Neural progenitor cell (in vitro differentiated cells): ENCODE data around the gene AK5. TPM values are rescaled to one million over a fixed set of nuclear protein-coding genes. Genes with fewer than 3 reads are reported as not detected.
"Not testable (repeated sequence)": the region's sequence is repeated elsewhere in the genome, so short reads cannot be mapped to it uniquely, and the experiment has no call there.

ENCODE experiments used
- DNase-seq: peaks from one replicate; pipeline ENCODE4 v3.0.0-alpha.2; 2016; ENCODE audit warnings: low spot score
- H2AFZ ChIP-seq: fragments of 200-600 bp; sonication (generic); replicated peaks from 2 replicates; pipeline ENCODE4 v1.6.1; 2016; ENCODE audit warnings: antibody characterized with exemption
- H3F3A ChIP-seq: fragments of 200-600 bp; sonication (generic); 2 replicates; pipeline ENCODE4 v1.6.1; 2016; ENCODE audit warnings: antibody characterized with exemption, low read depth
- H3K27ac ChIP-seq: fragments of 200-600 bp; sonication (generic); 2 replicates; pipeline ENCODE4 v1.5.1; 2016; ENCODE audit warnings: mild to moderate bottlenecking
- H3K27me3 ChIP-seq: fragments of 200-600 bp; sonication (generic); 2 replicates; pipeline ENCODE4 v1.6.1; 2016; ENCODE audit warnings: mild to moderate bottlenecking, moderate library complexity
- H3K36me3 ChIP-seq: fragments of 200-600 bp; sonication (generic); 2 replicates; pipeline ENCODE4 v1.5.1; 2016
- H3K4me1 ChIP-seq: fragments of 200-600 bp; sonication (generic); 2 replicates; pipeline ENCODE4 v1.6.1; 2016; ENCODE audit warnings: mixed run types
- H3K4me2 ChIP-seq: fragments of 200-600 bp; sonication (generic); 2 replicates; pipeline ENCODE4 v1.6.1; 2016
- H3K4me3 ChIP-seq: fragments of 200-600 bp; sonication (generic); 2 replicates; pipeline ENCODE4 v1.5.1; 2016
- H3K79me2 ChIP-seq: fragments of 200-600 bp; sonication (generic); 2 replicates; pipeline ENCODE4 v1.6.1; 2016; ENCODE audit warnings: low read depth
- H3K9ac ChIP-seq: fragments of 200-600 bp; sonication (generic); 2 replicates; pipeline ENCODE4 v1.6.1; 2016
- H3K9me3 ChIP-seq: fragments of 200-600 bp; sonication (generic); 2 replicates; pipeline ENCODE4 v1.5.1; 2016; ENCODE audit warnings: low read depth
- H4K20me1 ChIP-seq: fragments of 200-600 bp; sonication (generic); 2 replicates; pipeline ENCODE4 v1.6.1; 2016; ENCODE audit warnings: low read depth
- H3K27ac Mint-ChIP-seq: 3 replicates; pipeline ENCODE4 v1.8.0; 2021; ENCODE audit warnings: mixed read lengths
- H3K27me3 Mint-ChIP-seq: 2 replicates; pipeline ENCODE4 v1.8.0; 2022; ENCODE audit warnings: low read depth, mild to moderate bottlenecking, inconsistent platforms, moderate library complexity, mixed read lengths; ENCODE audit not compliant: insufficient read depth
- H3K36me3 Mint-ChIP-seq: 3 replicates; pipeline ENCODE4 v1.8.0; 2021; ENCODE audit warnings: mixed read lengths
- H3K4me1 Mint-ChIP-seq: 3 replicates; pipeline ENCODE4 v1.8.0; 2021; ENCODE audit warnings: mixed read lengths
- H3K4me3 Mint-ChIP-seq: 3 replicates; pipeline ENCODE4 v1.8.0; 2021; ENCODE audit warnings: mild to moderate bottlenecking, moderate library complexity, mixed read lengths
- H3K9me3 Mint-ChIP-seq: 3 replicates; pipeline ENCODE4 v1.8.0; 2020; ENCODE audit warnings: mixed read lengths
- CTCF ChIP-seq: fragments of 200-600 bp; sonication (generic); IDR thresholded peaks from 2 replicates; pipeline ENCODE4 v1.5.1; 2017; ENCODE audit warnings: antibody characterized with exemption, mild to moderate bottlenecking
- EZH2 ChIP-seq: fragments of 200-600 bp; sonication (generic); IDR thresholded peaks from 2 replicates; pipeline ENCODE4 v1.6.1; 2017; ENCODE audit warnings: antibody characterized with exemption, mild to moderate bottlenecking, moderate library complexity
- EZH2phosphoT487 ChIP-seq: fragments of 200-600 bp; sonication (generic); IDR thresholded peaks from 2 replicates; pipeline ENCODE4 v1.6.1; 2017; ENCODE audit warnings: antibody characterized with exemption
- total RNA-seq: library from RNA; depleted of rRNA; stranded (reverse); fragments of >200 nt; gene quantifications from 2 replicates; pipeline ENCODE4 v1.2.3, GENCODE V29; 2015; ENCODE audit warnings: low replicate concordance

Gene AK5
- total RNA-seq, 1 donor from 2014 or later: 1.8 TPM

- Histone ChIP-seq H3K4me3 (no peak overlapping the region), H3K9ac (no peak overlapping the region), H3K4me2 (no peak overlapping the region), H3K4me1 (peaks cover 13% of the 10 kb centered on the region), H3F3A (no peaks in the 10 kb centered on the region), H3K79me2 (no peaks in the 10 kb centered on the region), H2AFZ (no peak overlapping the region), H3K27me3 (no peaks in the 10 kb centered on the region), H3K9me3 (no peaks in the 10 kb centered on the region), H4K20me1 (no peaks in the 10 kb centered on the region), H3K36me3 (no peaks in the 10 kb centered on the region), H3K27ac (no peak overlapping the region)
- H3K36me3 Mint-ChIP-seq: peaks cover 2% of the 10 kb centered on the region
- DNase-seq: peak; percentile 31
- peaks cover 6% of the 10 kb centered on the region for H3K9me3 Mint-ChIP-seq
- H3K4me1 Mint-ChIP-seq: peaks cover 22% of the 10 kb centered on the region
- H3K4me3 Mint-ChIP-seq: no peak overlapping the region
- no peaks in the 10 kb centered on the region for H3K27me3 Mint-ChIP-seq
- no peak for TF ChIP-seq EZH2phosphoT487
- TF ChIP-seq CTCF: peak; percentile 58
- no peak for TF ChIP-seq EZH2
- no peak overlapping the region for H3K27ac Mint-ChIP-seq
Measured at GRCh38 chr1:77416692-77417450, 135.1 kb downstream of the AK5 start.

- not testable (repeated sequence) for H3K9ac ChIP-seq, DNase-seq, H3K27ac Mint-ChIP-seq
Measured at GRCh38 chr1:77418055-77418454, 136.2 kb downstream of the AK5 start.

GRCh38 chr1:77421504-77422233, 139.8 kb downstream of the AK5 start:
- no peaks in the 10 kb centered on the region for H3K4me1 Mint-ChIP-seq
- Histone ChIP-seq H3K27me3 (no peaks in the 10 kb centered on the region), H3K4me3 (no peak overlapping the region), H3K4me2 (no peak overlapping the region), H3K27ac (no peak overlapping the region), H3K36me3 (no peaks in the 10 kb centered on the region), H4K20me1 (no peaks in the 10 kb centered on the region), H3K79me2 (no peaks in the 10 kb centered on the region), H2AFZ (no peak overlapping the region), H3K4me1 (no peaks in the 10 kb centered on the region), H3K9ac (no peak overlapping the region), H3K9me3 (no peaks in the 10 kb centered on the region), H3F3A (no peaks in the 10 kb centered on the region)
- H3K36me3 Mint-ChIP-seq: peaks cover 2% of the 10 kb centered on the region
- TF ChIP-seq EZH2phosphoT487 (no peak), EZH2 (no peak), CTCF (no peak)
- H3K4me3 Mint-ChIP-seq: no peak overlapping the region
- DNase-seq: no peak
- no peak overlapping the region for H3K27ac Mint-ChIP-seq
- no peaks in the 10 kb centered on the region for H3K27me3 Mint-ChIP-seq
- peaks cover 13% of the 10 kb centered on the region for H3K9me3 Mint-ChIP-seq

More at GRCh38 chr1:77418055-77418454, 136.2 kb downstream of the AK5 start:
- H3F3A ChIP-seq, H3K4me3 Mint-ChIP-seq, H3K4me2 ChIP-seq, H3K9me3 Mint-ChIP-seq, H3K27me3 Mint-ChIP-seq, H3K9me3 ChIP-seq, H3K79me2 ChIP-seq, H3K27ac ChIP-seq, H3K4me1 Mint-ChIP-seq, H3K27me3 ChIP-seq, H3K4me3 ChIP-seq, H4K20me1 ChIP-seq, H3K36me3 Mint-ChIP-seq, H3K36me3 ChIP-seq, H3K4me1 ChIP-seq, H2AFZ ChIP-seq: not testable (repeated sequence)

- DNase-seq: no peak
- Mint-ChIP-seq H3K4me1 (no peaks in the 10 kb centered on the region), H3K4me3 (no peak overlapping the region), H3K27me3 (no peaks in the 10 kb centered on the region), H3K27ac (no peak overlapping the region), H3K36me3 (no peaks in the 10 kb centered on the region), H3K9me3 (peaks cover 7% of the 10 kb centered on the region)
- H4K20me1 ChIP-seq: no peaks in the 10 kb centered on the region
- H3K4me1 ChIP-seq: no peaks in the 10 kb centered on the region
- no peaks in the 10 kb centered on the region for H3F3A ChIP-seq
- no peak overlapping the region for H2AFZ ChIP-seq
- H3K4me2 ChIP-seq: no peak overlapping the region
- no peak overlapping the region for H3K4me3 ChIP-seq
- H3K9ac ChIP-seq: no peak overlapping the region
- no peak overlapping the region for H3K27ac ChIP-seq
- H3K36me3 ChIP-seq: no peaks in the 10 kb centered on the region
- TF ChIP-seq CTCF (no peak), EZH2phosphoT487 (no peak), EZH2 (no peak)
- no peaks in the 10 kb centered on the region for H3K9me3 ChIP-seq
- H3K79me2 ChIP-seq: no peaks in the 10 kb centered on the region
- H3K27me3 ChIP-seq: no peaks in the 10 kb centered on the region
Measured at GRCh38 chr1:77424236-77424635, 142.4 kb downstream of the AK5 start.
